GM19372 (cell line): Measurements from ENCODE around the gene CRX.
"Not testable (repeated sequence)": the region's sequence is repeated elsewhere in the genome, so short reads cannot be mapped to it uniquely, and the experiment has no call there.

ENCODE experiments used
- ATAC-seq: cut with Tn5 transposase; IDR thresholded peaks from one replicate; pipeline ENCODE4 v1.9.1; 2021; ENCODE audit warnings: mild to moderate bottlenecking, low read depth, moderate library complexity; ENCODE audit not compliant: unreplicated experiment

Gene CRX

DNA sequence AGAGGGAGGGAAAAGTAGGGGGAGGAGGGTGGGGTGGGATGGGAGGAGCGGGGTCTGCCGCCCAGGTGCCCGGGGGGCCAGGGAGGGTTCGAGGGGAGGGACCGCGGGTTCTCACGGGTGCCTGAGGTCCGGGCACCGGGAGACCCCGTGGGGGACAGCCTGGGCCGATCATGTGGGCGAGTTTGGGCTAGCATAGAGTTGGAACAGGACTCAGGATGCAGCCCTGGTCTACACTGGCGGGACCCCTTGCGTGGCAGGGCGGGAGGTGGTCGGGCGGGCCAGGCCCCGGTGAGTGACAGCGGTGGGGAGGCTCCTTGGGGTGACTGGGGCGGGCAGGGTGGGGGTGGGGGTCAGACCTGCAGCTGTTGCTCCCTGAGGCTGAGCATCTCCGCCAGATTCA, 18.6 kb upstream of the CRX start:
- not testable (repeated sequence) for ATAC-seq

DNA sequence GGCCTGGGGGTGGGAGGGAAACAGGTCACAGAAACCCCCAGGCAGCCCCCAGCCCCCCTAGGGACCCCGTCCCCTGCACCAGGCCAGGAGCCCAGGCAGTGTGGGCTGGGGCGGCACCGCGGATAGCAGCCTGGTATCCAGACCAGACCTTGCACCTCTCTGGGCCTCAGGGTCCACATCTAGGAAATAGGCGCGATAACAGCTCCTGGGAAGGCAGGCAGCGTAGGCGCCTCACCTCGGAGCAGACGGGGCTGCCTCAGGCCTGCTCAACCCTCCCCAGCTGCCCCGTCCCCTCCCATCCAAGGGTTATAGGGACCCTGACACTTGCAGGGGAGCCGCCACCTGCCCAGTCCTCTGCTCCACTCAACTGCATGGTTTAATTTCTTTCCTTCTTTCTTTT, 18.1 kb upstream of the CRX start:
- ATAC-seq = not testable (repeated sequence)

DNA sequence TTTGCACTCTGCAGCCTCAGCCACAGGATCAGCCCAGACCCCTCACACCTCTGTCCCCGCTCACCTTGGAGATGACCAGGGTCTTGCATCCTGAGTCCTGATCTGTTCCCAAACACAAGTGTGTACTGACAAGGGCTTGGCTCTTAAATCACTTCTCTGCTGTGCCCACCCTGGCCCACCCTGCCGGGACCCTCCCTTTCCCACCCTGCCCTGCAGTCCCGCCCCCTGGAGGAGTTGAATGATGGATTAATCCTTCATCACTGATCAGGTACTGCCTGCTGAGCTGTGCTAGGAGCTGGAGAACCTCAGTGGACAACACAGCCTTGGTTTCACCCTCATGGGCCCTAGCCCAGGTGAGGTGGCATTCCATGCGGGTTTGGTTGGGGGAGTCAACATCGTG, 17.3 kb upstream of the CRX start, which contains the start of gene TPRX1:
Gene TPRX1 (minus strand): TSS at position 101 of the 400 bp plus-strand sequence. CDS start 12 bp downstream, at position 89.
- not testable (repeated sequence) for ATAC-seq

DNA sequence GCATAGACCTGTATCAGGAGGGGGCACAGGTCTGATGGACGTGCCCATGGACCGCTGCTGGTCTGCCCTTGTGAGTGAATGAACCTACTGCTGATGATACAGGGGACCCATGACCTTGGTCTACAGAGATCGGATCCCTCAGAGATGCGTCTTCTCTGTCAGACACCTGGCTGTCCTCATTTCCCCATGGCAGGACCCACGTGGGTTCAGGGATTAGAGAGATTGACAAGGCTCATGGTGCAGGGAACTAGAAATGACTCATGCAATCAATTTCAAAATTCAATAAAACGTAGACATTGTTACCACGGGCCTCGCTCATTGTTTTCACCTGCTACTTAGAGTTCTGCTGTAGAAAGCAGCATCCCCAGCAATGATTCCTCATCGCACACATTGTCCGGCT, 16.4 kb upstream of the CRX start:
- ATAC-seq = no peak

DNA sequence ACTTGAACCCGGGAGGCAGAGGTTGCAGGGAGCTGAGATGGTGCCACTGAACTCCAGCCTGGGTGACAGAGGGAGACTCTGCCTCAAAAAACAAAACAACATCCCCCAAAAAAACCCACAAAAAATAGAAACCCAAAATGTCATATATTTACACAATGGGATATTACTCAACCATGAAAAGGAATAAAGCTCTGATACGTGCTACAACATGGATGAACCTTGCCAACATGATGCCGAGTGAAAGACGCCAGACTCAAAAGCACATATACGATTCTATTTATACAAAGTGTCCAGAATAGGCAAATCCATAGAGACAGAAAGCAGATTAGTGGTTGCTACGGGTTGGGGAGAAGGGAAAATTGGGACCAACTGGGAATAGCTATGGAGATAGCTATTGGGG, 15.3 kb upstream of the CRX start:
- no peak for ATAC-seq

DNA sequence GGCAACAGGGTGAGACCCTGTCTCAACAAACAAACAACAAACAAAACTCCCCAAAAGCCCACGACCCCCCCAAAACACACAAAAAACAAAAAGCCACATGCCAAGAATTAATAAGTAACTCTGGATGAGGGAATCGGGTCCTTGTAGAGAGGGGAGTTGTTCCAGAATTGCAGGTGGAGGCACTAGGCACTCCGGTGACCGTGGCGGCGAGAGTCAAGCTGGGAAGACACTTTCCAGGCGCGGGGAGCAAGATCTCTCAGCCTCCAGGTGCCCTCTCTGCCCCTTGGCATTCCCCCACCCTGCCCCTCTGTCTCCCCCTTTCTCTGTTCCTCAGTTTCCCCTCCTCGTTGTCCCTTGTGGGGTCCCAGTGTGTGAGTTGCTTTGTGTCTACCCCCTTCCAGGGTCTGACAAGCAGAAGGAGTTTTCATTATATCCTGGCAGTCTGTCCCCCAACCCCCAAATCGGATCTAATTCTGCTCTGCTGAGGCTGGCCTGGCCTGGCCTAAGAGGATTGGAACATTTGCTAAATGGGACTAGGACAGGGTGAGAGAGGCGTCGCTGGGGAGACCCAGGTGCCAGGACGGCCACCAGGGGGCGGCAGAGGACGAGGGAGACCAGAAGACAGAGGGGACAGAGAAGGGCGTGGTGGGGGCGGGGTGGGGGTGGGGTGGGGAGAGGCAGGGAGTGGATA, 8.3 kb upstream of the CRX start:
- no peak for ATAC-seq

DNA sequence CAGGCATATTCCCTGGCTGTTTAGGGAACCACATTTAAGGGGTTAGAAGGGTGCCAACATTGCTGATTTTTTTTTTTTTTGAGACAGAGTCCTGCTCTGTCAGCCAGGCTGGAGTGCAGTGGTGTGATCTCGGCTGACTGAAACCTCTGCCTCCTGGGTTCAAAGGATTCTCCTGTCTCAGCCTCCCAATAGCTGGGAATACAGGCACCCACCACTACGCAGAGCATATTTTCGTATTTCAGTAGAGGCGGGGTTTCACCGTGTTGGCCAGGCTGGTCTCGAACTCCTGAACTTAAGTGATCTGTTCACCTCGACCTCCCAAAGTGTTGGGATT, 7.8 kb upstream of the CRX start:
- ATAC-seq = no peak

DNA sequence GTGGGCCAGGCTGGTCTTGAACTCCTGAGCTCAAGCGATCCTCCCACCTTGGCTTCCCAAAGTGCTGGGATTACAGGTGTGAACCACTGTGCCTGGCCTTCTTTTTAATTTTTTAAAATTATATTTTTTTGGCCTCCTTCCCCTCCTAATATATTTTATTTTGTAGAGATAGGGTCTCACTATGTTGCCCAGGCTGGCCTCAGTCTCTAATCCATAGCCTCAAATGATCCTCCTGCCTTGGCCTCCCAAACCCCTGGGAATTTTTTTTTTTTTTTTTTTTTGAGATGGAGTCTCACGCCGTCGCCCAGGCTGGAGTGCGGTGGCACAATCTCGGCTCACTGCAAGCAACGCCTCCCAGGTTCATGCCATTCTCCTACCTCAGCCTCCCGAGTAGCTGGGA, 5.5 kb upstream of the CRX start:
- ATAC-seq = not testable (repeated sequence)

DNA sequence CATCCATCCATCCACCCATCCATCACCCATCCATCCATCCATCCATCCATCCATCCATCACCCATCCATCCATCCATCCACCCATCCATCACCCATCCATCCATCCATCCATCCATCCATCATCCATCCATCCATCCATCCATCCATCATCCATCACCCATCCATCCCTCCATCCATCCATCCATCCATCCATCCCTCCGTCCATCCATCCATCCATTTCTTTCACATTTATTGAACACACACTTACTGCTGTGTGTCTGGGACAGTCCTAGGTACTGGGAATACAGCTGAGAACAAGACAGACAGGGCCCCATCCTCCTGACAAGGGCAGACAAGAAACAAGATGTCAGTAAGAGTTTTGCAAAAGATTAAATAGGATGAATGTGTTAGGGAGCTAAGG, 3.5 kb upstream of the CRX start:
- not testable (repeated sequence) for ATAC-seq

DNA sequence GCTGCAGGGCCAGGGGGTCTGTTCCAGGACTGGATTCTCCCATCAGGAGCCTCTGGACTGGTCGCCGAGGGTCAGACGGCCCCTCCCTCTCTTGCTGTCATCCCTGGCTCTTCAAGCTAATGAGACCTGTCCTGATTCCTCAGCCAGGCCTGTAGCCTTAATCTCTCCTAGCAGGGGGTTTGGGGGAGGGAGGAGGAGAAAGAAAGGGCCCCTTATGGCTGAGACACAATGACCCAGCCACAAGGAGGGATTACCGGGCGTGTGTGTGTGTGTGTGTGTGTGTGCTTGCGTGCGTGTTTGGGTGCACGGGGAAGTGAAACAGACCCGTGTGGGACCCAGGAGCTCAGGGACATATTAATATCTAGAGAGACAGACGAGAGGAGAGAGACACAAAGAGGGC, 1.9 kb upstream of the CRX start:
- no peak for ATAC-seq

DNA sequence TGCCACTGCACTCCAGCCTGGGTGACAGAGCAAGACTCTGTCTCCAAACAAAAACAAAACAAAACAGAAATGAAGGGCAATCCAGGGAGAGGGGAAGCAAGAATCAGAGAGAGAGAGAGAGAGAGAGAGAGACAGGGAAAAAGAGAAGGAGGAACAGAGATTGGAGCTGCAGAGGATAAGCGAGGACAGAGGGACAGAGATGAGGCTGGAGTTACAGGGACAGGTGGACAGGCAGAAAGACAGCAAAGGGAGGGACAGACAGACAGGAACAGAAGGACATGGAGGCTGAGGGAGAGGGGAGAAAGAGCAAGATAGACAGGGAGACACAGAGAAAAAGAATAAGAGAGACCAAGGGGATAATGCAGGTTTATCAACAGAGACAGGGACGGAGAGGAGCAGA, 1.3 kb upstream of the CRX start:
- no peak for ATAC-seq

DNA sequence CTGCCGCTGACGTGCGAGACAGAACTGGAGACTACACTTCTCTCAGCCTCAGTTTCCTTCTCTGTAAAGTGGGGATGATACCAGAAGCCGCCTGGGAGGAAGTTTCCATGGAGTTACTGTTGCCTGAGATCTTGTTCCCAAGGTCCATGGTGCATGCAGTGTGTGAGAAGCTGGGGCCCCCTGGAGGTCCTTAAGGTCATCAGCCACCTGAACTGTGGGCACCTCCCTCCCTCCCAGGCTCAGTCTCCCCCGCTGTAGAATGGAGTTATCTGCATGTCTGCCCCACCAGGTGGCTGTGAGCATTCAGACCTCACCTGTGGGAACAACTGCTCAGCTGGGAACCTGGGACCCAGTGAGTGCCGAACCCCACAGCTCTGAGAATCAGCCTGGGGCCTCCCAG, 2.7 kb downstream of the CRX start:
- no peak for ATAC-seq

DNA sequence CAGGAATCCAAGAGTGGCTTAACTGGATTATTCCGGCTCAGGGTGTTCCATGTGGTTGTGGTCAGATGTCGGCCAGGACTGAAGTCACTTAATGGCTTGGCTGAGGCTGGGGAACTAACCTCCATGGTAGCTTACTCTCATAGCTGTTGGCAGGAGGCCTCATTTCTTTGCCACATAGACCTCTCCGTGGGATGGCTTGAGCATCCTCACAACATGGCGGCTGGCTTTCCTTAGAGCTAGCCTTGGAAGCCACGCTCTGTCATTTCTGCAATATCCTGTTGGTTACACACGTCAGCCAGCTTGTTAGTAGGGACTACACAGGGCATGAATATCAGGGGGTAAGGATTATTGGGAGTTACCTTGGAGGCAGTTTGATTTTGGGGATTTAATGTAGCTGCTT, 5.1 kb downstream of the CRX start:
- no peak for ATAC-seq

DNA sequence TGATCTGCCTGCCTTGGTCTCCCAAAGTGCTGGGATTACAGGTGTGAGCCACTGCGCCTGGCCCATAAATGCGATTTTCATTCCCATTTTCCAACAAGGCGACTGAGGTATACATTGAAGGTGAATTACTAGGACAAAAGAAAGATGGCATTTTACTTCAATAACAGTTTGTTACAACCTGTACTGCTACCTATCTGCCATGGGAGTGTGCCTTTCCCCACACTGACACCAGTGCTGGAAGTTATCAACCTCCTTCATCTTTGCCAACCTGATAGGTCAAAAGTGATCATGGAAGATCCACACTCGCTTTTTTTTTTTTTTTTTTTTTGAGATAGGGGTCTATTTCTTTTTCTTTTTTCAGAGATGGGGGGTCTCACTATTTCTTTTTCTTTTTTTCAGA, 11.0 kb downstream of the CRX start:
- ATAC-seq = no peak

DNA sequence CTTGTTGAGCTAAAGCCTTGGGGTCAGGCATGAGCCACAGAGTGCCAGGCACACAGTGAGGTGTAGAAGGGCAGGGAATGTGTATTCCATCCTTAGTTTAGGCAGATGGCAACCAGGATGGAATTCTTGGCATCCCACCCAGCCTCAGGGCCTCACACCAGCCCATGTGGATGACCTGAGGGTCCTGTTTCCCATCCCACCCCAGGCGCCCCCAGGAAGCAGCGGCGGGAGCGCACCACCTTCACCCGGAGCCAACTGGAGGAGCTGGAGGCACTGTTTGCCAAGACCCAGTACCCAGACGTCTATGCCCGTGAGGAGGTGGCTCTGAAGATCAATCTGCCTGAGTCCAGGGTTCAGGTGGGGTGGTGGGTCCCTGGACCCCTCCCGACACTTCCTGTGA, 14.3 kb downstream of the CRX start:
- ATAC-seq = no peak

DNA sequence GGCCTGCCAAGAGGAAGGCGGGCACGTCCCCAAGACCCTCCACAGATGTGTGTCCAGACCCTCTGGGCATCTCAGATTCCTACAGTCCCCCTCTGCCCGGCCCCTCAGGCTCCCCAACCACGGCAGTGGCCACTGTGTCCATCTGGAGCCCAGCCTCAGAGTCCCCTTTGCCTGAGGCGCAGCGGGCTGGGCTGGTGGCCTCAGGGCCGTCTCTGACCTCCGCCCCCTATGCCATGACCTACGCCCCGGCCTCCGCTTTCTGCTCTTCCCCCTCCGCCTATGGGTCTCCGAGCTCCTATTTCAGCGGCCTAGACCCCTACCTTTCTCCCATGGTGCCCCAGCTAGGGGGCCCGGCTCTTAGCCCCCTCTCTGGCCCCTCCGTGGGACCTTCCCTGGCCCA, 17.7 kb downstream of the CRX start:
- no peak for ATAC-seq

DNA sequence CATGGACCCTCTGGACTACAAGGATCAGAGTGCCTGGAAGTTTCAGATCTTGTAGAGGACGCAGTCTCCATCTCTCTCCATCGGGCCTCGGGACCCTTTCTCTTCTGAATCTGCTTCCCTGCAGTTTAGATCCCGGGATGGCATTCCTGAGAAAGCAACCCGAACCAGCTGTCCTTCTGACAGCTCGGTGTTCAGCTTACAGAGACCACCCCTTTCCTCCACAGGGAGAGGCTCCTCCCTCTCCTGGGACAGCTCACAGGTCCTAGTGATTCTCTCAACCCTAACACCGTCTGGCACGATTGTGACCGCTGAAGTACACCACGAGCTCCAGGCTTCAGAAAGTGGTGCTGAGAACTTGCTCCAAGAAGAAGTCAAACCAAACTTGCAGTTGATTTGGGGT, 18.2 kb downstream of the CRX start:
- ATAC-seq = no peak

DNA sequence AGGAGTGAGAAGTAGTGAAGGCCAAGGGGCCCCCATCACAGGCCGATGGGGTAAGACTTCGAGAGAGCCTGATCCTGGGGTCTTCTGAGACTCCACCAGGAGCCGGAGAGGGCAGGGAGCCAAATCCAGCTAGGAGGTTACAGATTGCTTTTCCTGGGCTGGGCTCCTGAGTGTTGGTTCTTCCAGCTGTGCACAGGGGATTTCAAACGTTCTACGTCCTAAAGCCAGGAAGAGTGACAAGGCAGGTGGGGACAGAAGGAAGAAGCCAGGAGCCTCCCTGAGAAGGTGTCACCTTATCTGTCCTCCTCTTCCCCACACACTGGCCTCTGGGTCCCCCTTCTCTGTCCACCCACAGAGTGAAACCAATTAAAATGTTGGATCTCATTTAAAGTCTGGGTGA, 21.2 kb downstream of the CRX start:
- no peak for ATAC-seq

DNA sequence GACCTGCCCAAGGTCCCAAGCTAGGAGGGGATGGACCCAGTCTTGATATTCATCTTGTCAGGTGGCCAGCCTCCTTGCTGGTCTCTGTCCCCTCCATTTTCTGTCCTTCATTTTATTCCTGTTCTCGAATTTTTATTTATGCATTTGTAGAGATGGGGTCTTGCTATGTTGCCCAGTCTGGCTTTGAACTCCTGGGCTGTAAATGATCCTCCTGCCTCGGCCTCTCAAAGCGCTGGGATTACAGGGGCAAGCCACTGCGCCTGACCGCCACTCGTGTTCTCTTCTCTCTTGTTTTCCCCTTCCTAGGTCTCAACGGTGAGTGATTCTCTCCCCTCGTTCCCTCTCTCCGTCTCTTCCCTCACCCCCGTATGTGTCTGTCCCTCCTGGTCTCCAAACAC, 26.7 kb downstream of the CRX start:
- ATAC-seq = no peak

DNA sequence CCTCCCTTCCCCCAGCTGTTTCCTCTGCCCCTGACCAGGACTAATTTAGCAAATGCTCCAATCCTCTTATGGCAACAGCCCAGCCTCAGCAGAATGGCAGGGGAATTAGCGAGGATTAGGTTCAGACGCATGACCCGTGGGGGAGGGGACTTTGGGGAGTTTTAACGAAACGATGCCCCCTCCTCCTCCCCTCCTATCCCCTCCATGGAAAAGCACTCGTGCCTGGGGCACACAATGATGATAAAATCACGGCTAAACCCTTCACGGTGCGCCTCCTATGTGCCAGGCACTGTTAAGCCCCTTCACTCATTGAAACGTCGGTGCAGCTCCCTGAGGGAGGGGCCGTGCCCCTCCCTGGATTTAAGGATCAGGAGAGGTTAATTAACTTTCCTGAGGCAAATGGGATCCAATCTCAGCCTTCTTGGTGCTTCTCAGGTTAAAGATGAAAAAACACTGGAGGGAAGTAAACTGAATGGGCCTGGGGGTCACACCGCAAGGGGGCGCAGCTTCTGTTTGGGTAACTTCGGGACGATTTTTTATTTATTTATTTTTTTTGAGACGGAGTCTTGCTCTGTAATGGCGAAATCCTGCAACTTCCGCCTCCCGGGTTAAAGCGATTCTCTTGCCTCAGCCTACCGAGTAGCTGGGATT, 27.2 kb downstream of the CRX start:
- ATAC-seq = no peak

DNA sequence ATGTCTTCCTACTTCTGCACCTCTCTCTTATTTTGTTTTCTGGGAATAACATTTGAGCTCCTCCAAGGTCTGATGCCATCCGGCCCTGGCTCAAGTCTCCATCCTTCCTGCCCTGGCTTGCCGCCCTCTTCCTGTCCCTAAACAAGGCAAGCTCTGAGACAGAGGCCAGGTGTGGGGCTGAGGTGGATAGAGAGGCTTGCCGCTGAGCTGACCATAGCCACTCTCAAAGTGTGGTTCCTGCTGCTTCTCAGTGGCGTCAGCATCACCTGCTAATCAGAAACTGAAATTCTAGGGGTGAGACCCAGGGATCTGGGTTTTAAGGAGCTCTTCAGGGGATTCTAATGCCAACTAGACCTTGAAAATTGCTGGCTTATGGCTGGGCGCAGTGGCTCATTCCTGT, 31.3 kb downstream of the CRX start:
- no peak for ATAC-seq

DNA sequence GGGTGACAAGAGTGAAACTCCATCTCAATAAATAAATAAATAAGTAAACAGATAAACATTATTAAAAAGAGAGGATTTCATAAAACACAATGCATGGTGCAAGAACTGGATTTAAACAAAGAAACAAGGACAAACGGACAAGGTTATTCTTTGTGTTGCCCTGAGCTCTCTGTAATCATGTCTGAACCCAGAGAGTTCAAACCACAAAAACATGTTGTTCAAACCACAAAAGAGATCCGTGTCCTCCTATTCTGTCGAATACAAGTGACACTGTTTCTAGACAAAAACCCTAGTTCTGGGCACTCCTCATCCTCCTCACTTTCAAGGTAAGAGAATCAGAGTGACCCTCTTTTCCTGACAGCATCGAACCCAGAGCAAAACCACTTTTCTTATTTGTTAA, 32.7 kb downstream of the CRX start:
- no peak for ATAC-seq

DNA sequence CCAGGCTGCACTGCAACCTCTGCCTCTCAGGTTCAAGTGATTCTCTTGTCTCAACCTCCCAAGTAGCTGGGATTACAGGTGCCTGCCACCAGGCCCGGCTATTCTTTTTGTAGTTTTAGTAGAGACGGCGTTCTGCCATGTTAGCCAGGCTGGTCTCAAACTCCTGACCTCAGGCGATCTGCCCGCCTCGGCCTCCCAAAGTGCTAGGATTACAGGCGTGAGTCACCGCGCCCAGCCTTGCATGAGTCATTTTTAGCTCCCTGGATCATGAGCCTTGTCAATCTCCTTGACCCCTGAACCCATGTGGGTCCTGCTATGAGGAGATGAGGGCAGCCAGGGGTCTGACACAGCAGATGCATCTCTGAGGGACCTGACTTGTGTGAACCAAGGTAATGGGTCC, 36.5 kb downstream of the CRX start:
- not testable (repeated sequence) for ATAC-seq
